Progenitor cell of endocrine pancreas (in vitro differentiated cells): ENCODE measurements around the gene SYT15. TPM values are rescaled to one million over a fixed set of nuclear protein-coding genes. Genes with fewer than 3 reads are reported as not detected.
"Not testable (repeated sequence)": the region's sequence is repeated elsewhere in the genome, so short reads cannot be mapped to it uniquely, and the experiment has no call there.

Source experiments
- DNase-seq: peaks from one replicate; pipeline ENCODE4 v3.0.0; 2021; ENCODE audit warnings: low spot score; ENCODE audit not compliant: unreplicated experiment
- H3K27ac Mint-ChIP-seq: 2 replicates; pipeline ENCODE4 v1.8.0; 2021; ENCODE audit warnings: mild to moderate bottlenecking, moderate library complexity, mixed read lengths
- H3K27me3 Mint-ChIP-seq: 2 replicates; pipeline ENCODE4 v1.8.0; 2021; ENCODE audit warnings: mixed read lengths
- H3K36me3 Mint-ChIP-seq: 2 replicates; pipeline ENCODE4 v1.8.0; 2022; ENCODE audit warnings: mixed read lengths; ENCODE audit not compliant: insufficient read depth
- H3K4me1 Mint-ChIP-seq: 2 replicates; pipeline ENCODE4 v1.8.0; 2021; ENCODE audit warnings: low read depth, mixed read lengths
- H3K4me3 Mint-ChIP-seq: 2 replicates; pipeline ENCODE4 v1.8.0; 2021; ENCODE audit warnings: low read depth, mild to moderate bottlenecking, moderate library complexity, mixed read lengths
- H3K9me3 Mint-ChIP-seq: 2 replicates; pipeline ENCODE4 v1.8.0; 2021; ENCODE audit warnings: low read depth, mixed read lengths
- CTCF ChIP-seq: fragments of 200-600 bp; sonication (generic); IDR thresholded peaks from one replicate; pipeline ENCODE4 v1.5.0; 2021; ENCODE audit warnings: antibody characterized with exemption, mild to moderate bottlenecking; ENCODE audit not compliant: unreplicated experiment
- total RNA-seq: library from RNA; stranded (reverse); gene quantifications from 2 replicates; pipeline ENCODE4 v1.2.1, GENCODE V29; 2021

SYT15 gene
- total RNA-seq, 1 donor from 2014 or later = 1.8 TPM

- not testable (repeated sequence) for H3K4me3 Mint-ChIP-seq
- peak; percentile 39 for DNase-seq
Observed at GRCh38 chr10:46565591-46566332, 13.2 kb upstream of the SYT15 start.

GRCh38 chr10:46567151-46567550 lies 11.8 kb upstream of the SYT15 start:
- not testable (repeated sequence) for H3K27me3 Mint-ChIP-seq

More at GRCh38 chr10:46565591-46566332, 13.2 kb upstream of the SYT15 start:
- not testable (repeated sequence) for H3K9me3 Mint-ChIP-seq, H3K27ac Mint-ChIP-seq, H3K36me3 Mint-ChIP-seq, H3K27me3 Mint-ChIP-seq, H3K4me1 Mint-ChIP-seq
- TF ChIP-seq CTCF = peak; percentile 69

GRCh38 chr10:46570655-46571054 lies 8.3 kb upstream of the SYT15 start:
- not testable (repeated sequence) for H3K9me3 Mint-ChIP-seq, H3K4me1 Mint-ChIP-seq, H3K27me3 Mint-ChIP-seq, DNase-seq, H3K4me3 Mint-ChIP-seq, H3K36me3 Mint-ChIP-seq, H3K27ac Mint-ChIP-seq

More at GRCh38 chr10:46567151-46567550, 11.8 kb upstream of the SYT15 start:
- H3K4me1 Mint-ChIP-seq, H3K27ac Mint-ChIP-seq, H3K36me3 Mint-ChIP-seq, DNase-seq, H3K9me3 Mint-ChIP-seq, H3K4me3 Mint-ChIP-seq: not testable (repeated sequence)

- H3K27me3 Mint-ChIP-seq, H3K9me3 Mint-ChIP-seq, H3K36me3 Mint-ChIP-seq, H3K4me3 Mint-ChIP-seq, H3K4me1 Mint-ChIP-seq, DNase-seq, H3K27ac Mint-ChIP-seq: not testable (repeated sequence)
Observed at GRCh38 chr10:46572765-46573164, 6.2 kb upstream of the SYT15 start.

- not testable (repeated sequence) for H3K4me3 Mint-ChIP-seq, H3K4me1 Mint-ChIP-seq, H3K27me3 Mint-ChIP-seq, H3K27ac Mint-ChIP-seq, H3K9me3 Mint-ChIP-seq, DNase-seq, H3K36me3 Mint-ChIP-seq
Observed at GRCh38 chr10:46573314-46573713, 5.6 kb upstream of the SYT15 start.

- DNase-seq = not testable (repeated sequence)
Observed at GRCh38 chr10:46573884-46574283, 5.0 kb upstream of the SYT15 start.

GRCh38 chr10:46577624-46578473 lies 1.1 kb upstream of the SYT15 start:
- DNase-seq, H3K27ac Mint-ChIP-seq, H3K4me3 Mint-ChIP-seq, H3K36me3 Mint-ChIP-seq, H3K4me1 Mint-ChIP-seq, H3K9me3 Mint-ChIP-seq, H3K27me3 Mint-ChIP-seq: not testable (repeated sequence)

More at GRCh38 chr10:46573884-46574283, 5.0 kb upstream of the SYT15 start:
- H3K27me3 Mint-ChIP-seq, H3K9me3 Mint-ChIP-seq, H3K4me3 Mint-ChIP-seq, H3K4me1 Mint-ChIP-seq, H3K36me3 Mint-ChIP-seq, H3K27ac Mint-ChIP-seq: not testable (repeated sequence)

GRCh38 chr10:46579378-46579777 lies 450 bp downstream of the SYT15 start:
- not testable (repeated sequence) for H3K4me1 Mint-ChIP-seq, H3K9me3 Mint-ChIP-seq, H3K27ac Mint-ChIP-seq, H3K27me3 Mint-ChIP-seq, DNase-seq, H3K4me3 Mint-ChIP-seq, H3K36me3 Mint-ChIP-seq

- not testable (repeated sequence) for H3K4me3 Mint-ChIP-seq
Observed at GRCh38 chr10:46581997-46582396, 3.1 kb downstream of the SYT15 start.

GRCh38 chr10:46582568-46582967 lies 3.6 kb downstream of the SYT15 start:
- H3K4me1 Mint-ChIP-seq, H3K36me3 Mint-ChIP-seq, DNase-seq, H3K27ac Mint-ChIP-seq, H3K27me3 Mint-ChIP-seq, H3K4me3 Mint-ChIP-seq, H3K9me3 Mint-ChIP-seq: not testable (repeated sequence)

More at GRCh38 chr10:46581997-46582396, 3.1 kb downstream of the SYT15 start:
- H3K36me3 Mint-ChIP-seq, H3K4me1 Mint-ChIP-seq, H3K9me3 Mint-ChIP-seq, DNase-seq, H3K27ac Mint-ChIP-seq, H3K27me3 Mint-ChIP-seq: not testable (repeated sequence)

- not testable (repeated sequence) for H3K4me3 Mint-ChIP-seq, H3K4me1 Mint-ChIP-seq
Observed at GRCh38 chr10:46584196-46584595, 5.3 kb downstream of the SYT15 start.

GRCh38 chr10:46585246-46585645 lies 6.3 kb downstream of the SYT15 start:
- H3K4me1 Mint-ChIP-seq, H3K4me3 Mint-ChIP-seq, H3K9me3 Mint-ChIP-seq, H3K27ac Mint-ChIP-seq, H3K36me3 Mint-ChIP-seq, H3K27me3 Mint-ChIP-seq, DNase-seq: not testable (repeated sequence)

More at GRCh38 chr10:46584196-46584595, 5.3 kb downstream of the SYT15 start:
- not testable (repeated sequence) for DNase-seq, H3K9me3 Mint-ChIP-seq, H3K36me3 Mint-ChIP-seq, H3K27me3 Mint-ChIP-seq, H3K27ac Mint-ChIP-seq
